Activated naive CD8-positive, alpha-beta T cell treated with anti-CD3 and anti-CD28 coated beads, Interleukin-2, amount 50 U/mL, for 16 hours (primary cell): ENCODE results near the gene ZNF804B.
"Not testable (repeated sequence)": the region's sequence is repeated elsewhere in the genome, so short reads cannot be mapped to it uniquely, and the experiment has no call there.

Experiments used
- DNase-seq: peaks from one replicate; pipeline ENCODE4 v3.0.0-alpha.2; 2020; ENCODE audit warnings: low read depth, low spot score

The ZNF804B gene

DNA sequence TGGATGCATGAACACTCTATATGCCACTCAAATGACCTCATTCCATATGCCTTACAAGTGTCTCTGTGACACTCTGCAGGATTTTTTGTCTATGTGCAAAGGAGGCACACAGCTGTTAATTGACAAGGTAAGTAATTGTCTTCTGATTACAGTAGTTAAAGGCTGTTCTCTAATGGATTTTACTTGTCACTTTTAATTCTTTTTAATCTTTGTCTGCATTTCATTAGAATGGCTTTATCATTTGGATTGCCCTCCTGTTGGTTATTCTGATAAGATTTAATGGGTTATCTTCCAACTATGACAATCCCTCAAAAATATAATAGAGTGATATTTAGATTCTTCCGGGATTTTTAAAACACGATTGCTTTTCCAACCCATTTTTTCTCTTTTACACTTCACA is 326.1 kb downstream of the ZNF804B start:
- DNase-seq: no peak

DNA sequence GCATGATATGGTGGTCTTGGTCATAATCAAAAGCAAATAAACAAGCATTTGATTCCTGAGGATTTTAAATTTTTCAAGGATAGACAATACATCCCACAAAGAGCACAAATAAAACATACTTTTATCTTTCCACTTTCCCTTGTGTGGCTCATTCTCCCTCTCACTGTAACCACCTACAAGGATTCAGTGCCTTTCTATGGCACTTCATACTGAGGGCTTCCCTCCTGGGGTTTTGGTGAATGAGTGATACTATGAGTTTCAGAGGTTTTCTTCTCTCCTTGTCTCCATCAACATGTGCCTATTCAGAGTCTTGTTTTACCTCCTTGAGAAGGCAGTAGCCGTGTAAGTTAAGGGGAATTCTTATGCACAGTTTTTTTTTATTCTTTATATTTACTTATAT is 332.1 kb downstream of the ZNF804B start:
- DNase-seq: no peak

DNA sequence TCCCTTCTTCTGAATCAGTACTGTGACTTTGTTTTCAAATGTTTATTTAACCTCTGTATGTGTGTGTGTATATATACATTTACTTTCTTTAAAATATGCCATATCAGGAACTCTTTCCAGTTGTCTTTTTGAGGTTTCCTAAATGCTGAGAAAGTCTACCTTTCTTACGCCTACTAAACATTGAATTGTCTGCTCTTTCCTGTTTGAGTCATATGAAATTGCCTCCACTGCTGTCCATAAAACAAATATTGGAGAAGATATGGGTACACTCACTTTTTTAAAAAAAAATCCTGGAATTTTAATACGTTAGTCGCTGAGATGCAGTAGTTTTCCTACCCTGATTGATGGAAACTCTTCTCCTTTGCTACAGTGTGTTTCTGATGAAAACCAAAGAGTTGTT is 334.8 kb downstream of the ZNF804B start:
- no peak for DNase-seq

DNA sequence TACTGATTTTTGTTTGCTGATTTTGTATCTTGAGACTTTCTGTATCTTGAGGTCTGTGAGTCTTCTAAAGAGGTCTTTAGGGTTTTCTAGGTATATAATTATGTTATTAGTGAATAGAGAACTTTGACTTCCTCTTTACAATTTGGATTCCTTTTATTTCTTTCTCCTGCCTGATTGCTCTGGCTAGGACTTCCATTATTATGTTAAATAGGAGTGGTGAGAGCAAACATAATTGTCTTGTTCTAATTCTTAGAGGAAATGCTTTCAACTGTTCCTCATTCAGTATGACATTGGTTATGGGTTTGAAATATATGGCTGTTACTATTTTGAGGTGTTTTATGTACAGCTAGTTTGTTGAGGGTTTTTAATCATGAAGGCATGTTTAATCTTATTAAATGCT is 344.1 kb downstream of the ZNF804B start:
- DNase-seq: no peak

DNA sequence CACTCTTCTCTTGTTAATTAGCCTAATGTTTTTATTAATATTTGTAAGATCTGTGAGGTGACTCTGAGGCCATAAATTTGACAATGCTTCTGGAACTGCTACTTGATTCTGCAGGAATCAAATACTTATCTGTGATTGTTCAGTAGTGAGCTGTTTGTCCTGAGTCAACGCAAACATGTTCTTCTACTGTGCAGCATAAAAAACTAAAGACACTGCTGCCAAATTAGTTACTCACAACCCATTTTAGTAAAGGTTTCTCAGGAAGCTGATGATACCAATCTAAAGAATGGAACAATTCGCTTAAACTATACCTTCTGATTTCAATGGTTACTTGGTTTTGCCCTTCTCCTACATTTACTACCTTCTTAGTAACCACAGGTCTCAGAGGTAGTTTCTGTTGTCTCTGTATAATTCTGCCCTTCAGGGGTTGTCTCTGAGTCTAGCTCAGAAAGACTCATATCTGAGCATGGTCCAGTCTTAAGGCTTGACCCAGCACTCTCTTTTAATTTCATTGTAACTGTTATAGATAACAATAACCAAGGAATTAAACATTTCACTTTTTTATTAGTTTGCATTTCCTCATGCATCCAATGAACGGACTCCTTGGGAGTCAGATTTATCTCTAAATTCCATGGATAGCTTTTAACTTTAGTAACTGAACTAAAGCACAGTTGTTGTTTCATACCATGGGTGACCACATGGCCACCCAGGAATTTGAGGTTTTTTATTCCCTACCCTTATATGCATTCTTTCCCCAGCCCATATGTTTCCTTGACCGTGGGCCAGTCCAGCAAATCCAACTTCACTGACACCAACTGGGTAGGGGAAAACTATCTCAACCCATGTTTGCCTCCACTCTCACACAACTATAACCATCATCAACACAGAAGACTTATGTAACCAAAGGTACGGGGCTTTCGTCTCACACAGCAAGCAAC is 345.5 kb downstream of the ZNF804B start:
- DNase-seq: no peak

DNA sequence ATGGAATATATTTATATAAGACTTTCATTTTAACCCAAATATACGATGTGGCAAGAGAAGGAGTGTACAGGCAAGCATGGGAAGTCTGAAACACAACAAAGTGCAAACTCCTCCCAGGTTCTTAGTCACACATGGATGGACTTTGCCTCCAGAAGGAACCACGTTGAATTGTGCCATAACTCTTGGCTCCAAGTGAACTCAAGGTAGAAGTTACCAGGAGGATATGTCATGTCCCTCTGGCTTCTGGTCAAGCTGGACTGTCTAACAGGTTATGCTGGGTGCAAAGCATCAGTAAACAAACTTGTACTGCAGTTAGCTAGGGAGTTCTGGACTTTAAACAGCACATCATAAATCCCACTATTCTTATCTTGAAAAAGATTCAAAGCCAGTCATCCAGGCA is 364.4 kb downstream of the ZNF804B start:
- no peak for DNase-seq

DNA sequence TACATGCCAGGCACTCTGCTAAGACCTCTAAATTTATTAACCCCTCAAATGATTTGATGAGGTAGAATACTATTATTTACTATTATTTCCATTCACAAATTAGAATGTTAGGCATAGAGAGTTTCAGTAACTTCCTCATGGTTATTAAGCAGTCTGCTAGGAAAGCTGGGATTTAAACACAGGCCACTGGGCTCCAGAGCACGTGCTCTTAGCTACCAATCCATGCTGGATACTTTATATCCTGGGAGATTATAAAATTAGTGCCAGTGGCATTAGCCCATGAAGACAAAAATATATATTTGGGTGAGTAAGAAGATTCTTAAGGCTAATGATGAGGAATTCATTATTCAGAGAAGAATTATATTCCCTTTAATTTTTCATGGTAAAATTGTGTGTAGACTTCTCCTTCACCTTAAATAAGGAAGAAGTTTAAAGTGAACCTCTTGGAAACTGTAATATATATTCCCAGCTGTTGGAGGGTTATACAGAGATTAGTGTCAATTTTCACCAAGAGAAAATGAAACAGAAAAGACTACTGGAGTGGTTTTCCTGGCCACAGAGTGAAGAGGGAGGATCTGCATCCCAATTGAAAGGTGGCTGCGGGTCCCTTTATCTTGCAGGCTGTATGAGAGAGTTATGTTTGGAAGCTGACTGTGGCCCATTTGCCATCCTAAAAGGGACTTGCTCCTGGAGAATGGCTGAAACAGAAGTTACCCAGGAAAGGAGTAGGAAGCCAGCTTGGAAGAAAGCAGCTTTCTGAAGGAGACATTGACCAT is 370.3 kb downstream of the ZNF804B start:
- DNase-seq: no peak

DNA sequence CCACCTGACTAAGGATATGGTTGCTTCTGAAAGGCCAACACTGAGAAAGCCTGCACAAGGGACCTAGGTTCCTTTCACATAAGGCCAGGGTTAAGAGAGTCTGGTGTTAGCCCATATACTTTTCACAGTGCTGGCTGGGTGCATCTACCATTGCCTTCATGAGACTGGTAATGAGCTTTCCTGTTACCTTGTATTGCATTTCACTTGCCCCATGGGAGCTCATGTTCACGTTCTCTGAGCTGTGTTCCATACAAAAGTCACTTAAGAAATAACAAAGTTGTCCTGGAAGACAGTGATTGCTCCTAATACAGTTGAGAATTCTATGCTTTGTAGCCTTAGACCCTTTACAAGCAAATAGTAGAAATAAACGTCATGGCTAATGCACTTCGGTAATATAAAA is 373.9 kb downstream of the ZNF804B start:
- DNase-seq: no peak

DNA sequence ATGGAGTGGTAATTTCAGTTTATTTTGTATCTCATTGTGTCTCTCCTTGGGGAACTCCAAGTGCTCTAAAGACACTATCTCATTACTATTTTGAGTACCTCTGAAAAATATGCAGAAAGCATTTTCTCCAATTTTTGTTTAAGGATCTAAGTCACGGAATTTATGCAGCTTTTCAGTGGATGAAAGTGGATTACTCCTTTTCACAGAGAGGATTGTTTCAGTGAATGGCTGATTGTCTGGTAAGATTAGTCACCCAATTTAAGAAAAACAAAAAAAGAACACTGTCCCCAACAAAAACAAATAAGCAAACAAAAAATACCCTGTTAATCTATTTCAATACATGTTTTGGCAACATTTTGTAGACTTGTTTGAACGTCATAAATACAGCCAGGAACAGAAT is 374.3 kb downstream of the ZNF804B start:
- no peak for DNase-seq

DNA sequence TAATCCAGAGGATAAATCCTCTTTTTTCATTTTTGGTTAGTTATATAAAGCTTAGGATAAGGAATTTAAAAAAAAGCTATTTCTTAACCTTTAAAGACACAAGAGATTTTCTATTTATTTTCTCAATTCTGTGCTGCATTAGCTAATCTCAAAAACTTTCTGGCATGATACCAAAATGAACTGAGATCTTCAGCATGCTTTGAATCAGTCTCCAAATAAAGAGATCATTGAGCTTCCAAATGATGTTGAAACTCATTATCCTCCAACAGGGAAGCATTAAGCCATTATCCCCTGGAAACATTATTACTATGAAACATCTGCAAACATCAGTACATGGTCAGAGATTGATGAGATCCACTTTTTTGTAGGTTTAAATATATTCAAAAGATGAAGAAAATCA is 386.3 kb downstream of the ZNF804B start:
- no peak for DNase-seq

DNA sequence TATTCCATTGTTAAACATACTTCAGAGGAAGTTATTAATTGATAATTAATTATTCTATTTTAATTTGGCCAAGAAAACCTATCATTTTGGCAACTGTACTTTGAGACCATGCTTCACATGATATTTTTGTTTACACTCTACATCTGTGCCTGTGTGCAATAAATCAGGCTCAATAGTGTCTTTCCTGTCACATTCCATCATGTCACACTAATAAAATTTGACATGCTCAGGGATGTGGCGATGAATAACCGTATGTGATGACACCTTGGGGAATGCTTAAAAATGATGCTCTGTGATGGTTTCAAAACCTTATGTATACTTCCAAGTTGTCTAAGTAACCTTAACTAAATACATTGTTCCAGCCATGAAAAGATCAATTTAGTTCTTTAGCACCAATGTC is 400.6 kb downstream of the ZNF804B start:
- no peak for DNase-seq

DNA sequence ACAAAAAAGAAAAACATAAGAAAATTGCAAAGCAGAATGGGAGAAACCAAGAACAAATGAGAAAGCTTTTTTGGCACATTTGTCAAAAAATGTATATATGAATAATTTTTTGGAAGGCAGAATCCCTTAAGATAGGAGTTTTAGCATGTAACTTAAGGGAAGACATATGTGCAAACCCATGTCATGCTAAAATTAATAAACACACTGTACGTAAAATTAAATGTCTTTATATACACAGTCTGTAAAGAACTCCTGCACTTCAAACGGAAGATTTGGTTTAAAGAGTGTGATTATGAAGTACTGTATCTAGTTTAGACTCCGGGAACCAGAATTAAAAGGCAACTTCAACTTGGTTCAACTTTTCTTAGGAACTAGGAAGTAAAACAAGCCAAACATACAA is 405.9 kb downstream of the ZNF804B start:
- no peak for DNase-seq

DNA sequence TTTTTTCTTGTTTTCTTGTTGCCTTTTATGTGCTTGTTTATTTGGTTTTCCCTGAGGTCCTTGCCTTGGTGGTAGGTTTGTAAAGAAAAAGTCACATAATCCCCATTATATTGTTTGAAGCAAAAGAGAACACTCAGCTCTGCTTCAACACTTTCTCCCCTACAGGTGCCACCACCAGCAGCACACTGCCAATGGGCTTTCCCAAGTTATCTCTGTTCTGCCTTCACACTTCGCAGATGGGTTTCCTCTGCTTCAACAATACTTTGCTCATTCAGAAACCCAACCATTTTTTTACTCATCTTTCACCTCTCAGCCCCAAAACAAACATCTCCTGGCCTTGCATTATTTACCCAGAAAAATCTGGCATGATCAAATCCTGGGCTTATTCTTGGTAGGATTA is 411.1 kb downstream of the ZNF804B start:
- DNase-seq: no peak

DNA sequence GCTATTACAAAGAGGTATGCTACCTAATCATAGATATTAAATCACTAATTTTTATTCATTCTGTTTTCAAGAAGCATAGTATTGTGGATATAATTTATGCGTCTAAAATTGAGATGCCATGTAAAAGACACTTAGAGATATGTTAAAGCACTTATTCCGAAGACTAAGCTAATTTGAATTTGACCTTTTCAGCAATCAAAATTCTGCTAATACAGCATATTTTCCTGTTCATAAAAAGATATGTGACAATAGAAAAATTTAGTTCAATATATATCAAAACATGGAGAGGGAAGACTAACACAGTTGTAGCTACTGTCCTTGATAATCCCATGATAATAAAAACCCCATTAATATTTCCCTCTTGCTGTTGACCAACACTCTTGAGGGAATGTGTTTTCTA is 422.6 kb downstream of the ZNF804B start:
- DNase-seq: no peak

DNA sequence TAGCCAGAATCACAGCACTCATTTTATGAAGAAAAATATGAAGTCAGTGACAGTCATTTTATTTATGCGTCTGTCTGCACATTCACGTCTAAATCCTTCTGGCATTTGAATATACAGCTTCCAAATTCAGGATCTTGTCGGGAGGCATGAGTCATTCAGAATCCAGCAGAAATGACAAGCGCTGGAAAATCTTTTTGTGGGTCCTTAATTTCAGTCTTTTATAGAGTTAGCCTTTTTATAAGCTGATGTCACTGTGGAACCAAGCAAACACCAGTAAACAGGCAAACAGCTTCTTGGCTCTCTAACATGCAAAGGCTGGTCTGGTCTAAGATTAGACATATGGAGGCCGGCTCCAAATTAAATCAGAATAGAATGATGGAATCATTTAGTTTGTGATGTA is 424.2 kb downstream of the ZNF804B start:
- DNase-seq: no peak

DNA sequence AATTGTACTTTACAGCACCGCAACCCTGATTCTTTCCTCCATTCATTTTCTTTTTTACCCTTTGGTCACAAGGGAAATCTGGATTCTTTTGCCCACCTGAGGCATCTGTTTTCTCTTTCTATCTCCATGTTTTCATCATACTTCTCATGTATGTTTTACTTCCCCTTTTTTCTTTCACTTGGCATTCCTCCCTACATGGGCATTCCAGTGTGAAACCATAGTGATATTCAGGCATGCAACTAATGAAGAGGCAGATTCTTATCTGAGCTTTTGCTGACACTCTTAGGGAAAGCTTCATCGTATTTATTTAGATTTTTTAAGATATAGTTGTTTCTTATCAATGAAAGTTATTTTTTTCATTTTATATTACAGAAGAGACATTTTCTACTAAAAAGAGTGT is 441.3 kb downstream of the ZNF804B start:
- DNase-seq: no peak

DNA sequence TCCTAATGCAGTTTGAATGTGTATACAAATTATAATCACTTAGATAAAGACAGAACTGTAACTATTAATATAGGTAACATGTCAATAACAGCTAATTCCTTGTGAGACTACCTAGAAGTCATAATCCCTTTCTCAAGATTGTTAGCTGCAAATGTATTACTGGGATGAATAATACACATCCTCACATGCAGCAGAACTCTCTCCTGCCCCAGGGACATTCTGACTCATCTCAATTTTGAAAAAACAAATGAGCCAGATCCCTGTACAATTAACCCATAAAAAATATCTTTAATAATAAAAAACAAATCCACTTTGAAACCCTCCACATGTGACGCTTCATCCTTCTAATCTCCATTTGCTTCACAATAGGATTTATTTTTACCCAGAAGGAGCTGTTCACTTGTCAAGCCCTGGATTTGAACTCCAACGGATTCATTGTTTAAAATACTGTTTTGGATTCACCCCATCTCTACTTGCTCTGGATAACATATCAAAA is 464.4 kb downstream of the ZNF804B start:
- DNase-seq: no peak

DNA sequence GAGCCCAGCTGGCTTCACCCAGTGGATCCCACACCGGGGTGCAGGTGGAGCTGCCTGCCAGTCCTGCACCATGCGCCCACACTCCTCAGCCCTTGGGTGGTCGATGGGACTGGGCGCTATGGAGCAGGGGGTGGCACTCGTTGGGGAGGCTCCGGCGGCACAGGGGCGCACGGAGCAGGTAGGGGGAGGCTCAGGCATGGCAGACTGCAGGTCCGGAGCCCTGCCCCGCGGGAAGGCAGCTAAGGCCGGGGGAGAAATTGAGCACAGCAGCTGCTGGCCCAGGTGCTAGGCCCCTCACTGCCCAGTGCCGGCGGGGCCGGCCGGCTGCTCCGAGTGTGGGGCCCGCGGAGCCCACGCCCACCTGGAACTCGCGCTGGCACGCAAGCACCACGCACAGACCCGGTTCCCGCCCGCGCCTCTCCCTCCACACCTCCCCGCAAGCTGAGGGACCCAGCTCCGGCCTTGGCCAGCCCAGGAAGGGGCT is 469.2 kb downstream of the ZNF804B start:
- not testable (repeated sequence) for DNase-seq

DNA sequence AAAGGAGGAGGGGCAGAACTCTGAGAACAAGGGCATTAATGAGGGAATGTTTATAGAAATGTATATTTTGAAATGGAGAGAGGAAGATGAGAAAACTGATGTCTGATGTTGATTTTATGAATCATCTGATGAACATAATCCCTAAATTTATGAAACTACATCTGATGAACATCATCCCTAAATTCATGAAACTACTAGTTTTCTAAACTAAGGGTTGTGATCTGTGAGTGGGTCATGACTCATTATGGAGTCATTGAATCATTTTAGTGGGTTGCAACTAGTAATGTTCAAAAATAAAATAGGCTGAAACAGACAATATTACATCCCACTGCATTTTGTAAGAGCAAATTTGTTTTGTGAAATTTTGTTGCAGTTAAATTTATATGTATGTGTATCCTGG is 478.7 kb downstream of the ZNF804B start:
- no peak for DNase-seq

DNA sequence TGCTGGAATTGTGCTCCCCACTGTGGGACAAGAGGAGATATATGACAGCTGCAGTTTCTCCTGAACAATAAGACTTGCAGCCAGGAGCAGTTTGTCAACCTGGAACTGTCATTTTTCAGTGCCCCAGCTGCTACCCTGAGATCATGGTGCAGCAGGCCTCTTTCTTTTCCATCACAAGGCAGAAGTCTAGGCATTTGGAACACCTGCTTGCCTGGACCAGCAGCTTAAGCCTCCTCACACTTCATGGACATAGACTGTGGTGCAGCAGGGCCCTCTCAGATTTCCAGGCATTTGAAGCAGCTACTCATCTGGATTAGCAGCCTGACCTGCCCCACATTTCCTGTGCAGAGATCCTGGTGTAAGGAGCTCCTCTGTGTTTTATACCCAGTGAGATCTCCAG is 486.7 kb downstream of the ZNF804B start:
- no peak for DNase-seq

DNA sequence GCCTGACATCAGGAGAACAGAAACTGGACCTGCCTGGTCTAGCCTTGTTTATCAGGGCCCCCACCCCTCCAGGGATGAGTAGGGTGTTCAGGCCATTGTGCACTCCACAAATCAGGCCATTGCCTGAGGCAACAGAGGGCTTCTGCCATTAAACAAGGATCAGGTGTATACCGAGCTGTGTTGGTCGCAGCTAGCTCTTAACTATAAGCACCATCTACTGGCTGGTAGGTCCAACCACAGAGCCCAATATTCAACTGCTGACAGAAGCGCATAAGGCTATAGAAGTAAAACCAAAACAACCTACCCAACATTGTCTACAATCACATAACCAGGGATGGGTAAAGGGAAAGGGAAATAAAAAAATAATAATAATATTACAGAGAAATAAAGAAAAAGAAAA is 487.7 kb downstream of the ZNF804B start:
- DNase-seq: no peak

DNA sequence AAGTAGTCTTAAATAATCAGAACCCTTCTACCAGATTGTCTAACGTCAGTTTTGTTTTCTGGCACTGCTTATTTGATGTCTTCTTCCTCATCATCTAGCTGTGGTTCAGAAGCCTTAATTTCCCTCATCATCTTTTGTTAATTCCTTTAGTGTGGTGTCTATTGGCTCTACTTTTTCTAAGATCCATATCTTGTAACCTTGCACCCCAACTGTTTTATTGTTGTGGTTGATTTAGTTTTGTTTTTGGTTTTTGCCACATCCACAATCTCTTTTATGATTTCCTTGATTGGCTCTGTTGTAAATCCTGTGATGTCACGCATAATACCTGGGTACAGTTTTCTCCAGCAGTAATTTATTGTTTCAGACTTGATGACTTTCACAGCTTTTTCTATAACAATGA is 499.6 kb downstream of the ZNF804B start:
- DNase-seq: no peak

DNA sequence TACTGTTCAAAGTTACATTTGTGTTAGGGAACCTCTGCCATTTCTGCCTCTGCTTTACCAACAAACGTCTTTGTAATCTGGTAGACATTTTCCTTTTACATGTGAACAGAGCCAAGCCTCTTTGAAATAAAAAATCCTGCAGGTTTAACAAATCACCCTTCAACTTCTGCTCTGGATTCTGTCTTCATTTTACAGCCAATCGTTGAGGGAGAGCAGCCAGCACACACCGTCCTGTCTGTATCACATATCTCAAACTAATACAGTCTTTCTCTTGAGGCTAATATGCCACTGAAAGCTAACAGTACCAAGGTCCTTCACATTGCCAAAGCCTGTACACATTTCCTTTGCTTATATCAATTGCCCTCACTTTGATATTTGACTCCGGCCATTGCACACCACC is 504.6 kb downstream of the ZNF804B start:
- no peak for DNase-seq
